Heart left ventricle (tissue), 16 donors: ENCODE results near the gene ZNF512B. TPM values are rescaled to one million over a fixed set of nuclear protein-coding genes. Genes with fewer than 3 reads are reported as not detected.
"Not testable (repeated sequence)": the region's sequence is repeated elsewhere in the genome, so short reads cannot be mapped to it uniquely, and the experiment has no call there.

Experiments used
- ATAC-seq, 4 donors: fragments of 200-7000 bp; cut with Tn5 transposase; one replicate each; pipeline ENCODE4 v1.9.1; 2020 to 2022; ENCODE audit warnings: moderate library complexity in 4 of 4, mild to moderate bottlenecking in 3 of 4, moderate number of reproducible peaks in 1 of 4
- DNase-seq, 5 donors: peaks; one replicate each; pipeline ENCODE4 v3.0.0-alpha.2; 2020
- H3K27ac ChIP-seq, 12 donors: fragments of 200-600 bp; sonication (generic) in 4 of 12; one replicate each; pipeline versions ENCODE4 v1.5.0 to v1.8.0; 2016 to 2022; ENCODE audit warnings: mild to moderate bottlenecking in 2 of 12
- H3K27me3 ChIP-seq, 9 donors: fragments of 200-600 bp; sonication (generic) in 2 of 9; one replicate each; pipeline versions ENCODE4 v1.5.1 to v1.8.0; 2016 to 2022; ENCODE audit warnings: mild to moderate bottlenecking in 3 of 9
- H3K36me3 ChIP-seq, 9 donors: fragments of 200-600 bp; sonication (generic) in 2 of 9; one replicate each; pipeline versions ENCODE4 v1.5.0 to v1.8.0; 2018 to 2022; ENCODE audit warnings: mild to moderate bottlenecking in 2 of 9
- H3K4me1 ChIP-seq, 12 donors: fragments of 200-600 bp; sonication (generic) in 4 of 12; one replicate each; pipeline versions ENCODE4 v1.5.0 to v1.8.0; 2016 to 2022; ENCODE audit warnings: mild to moderate bottlenecking in 3 of 12
- H3K4me3 ChIP-seq, 12 donors: fragments of 200-600 bp; sonication (generic) in 4 of 12; one replicate each; pipeline versions ENCODE4 v1.5.0 to v1.8.0; 2017 to 2022; ENCODE audit warnings: mild to moderate bottlenecking in 9 of 12, moderate library complexity in 4 of 12
- H3K9me3 ChIP-seq, 12 donors: fragments of 200-600 bp; sonication (generic) in 4 of 12; one replicate each; pipeline versions ENCODE4 v1.5.0 to v1.8.0; 2016 to 2022; ENCODE audit warnings: mild to moderate bottlenecking in 1 of 12
- POLR2A ChIP-seq, 2 donors: fragments of 450-650 bp; IDR thresholded peaks; one replicate each; pipeline ENCODE4 v1.6.1; 2017; ENCODE audit warnings: antibody characterized with exemption in 2 of 2, mild to moderate bottlenecking in 2 of 2, moderate library complexity in 2 of 2
- WGBS, 4 donors: extraction: QIAGEN DNeasy Blood & Tissue Kit in 2 of 4; methylation state at CpG; one replicate each; pipeline versions ENCODE4 v1.1.5 to v1.1.7; 2013 to 2018; 5-methylcytosine and 5-hydroxymethylcytosine counted together
- intact Hi-C, 10 donors: fragments of 100-400 bp; cut with DNase I; formaldehyde crosslinking; loops; one replicate each; pipeline versions ENCODE4 v1.11.1 to v1.14.2; 2022
- long read RNA-seq, 3 donors: library from polyadenylated mRNA; unstranded; transcript quantifications; one replicate each; pipeline ENCODE4 v2.0.0, GENCODE V29; 2020 to 2021
- polyA plus RNA-seq, 2 donors: library from polyadenylated mRNA; stranded (reverse); fragments of 200-250 nt; gene quantifications; one replicate each; pipeline ENCODE4 v1.2.3, GENCODE V29; 2013
- total RNA-seq, 9 donors: library from RNA; depleted of rRNA in 2 of 9; stranded (reverse); fragments of >200 nt in 2 of 9; fragmentation: NEBNext Ultra II Directional in 3 of 9; extraction: Animal tissue kit (Norgen Biotek cat#: 25700) in 3 of 9; gene quantifications; one replicate each; pipeline versions ENCODE4 v1.1.0 to v1.2.4, GENCODE V29; 2016 to 2023
- TF ChIP-seq, protein P1 (sequence below), 12 donors: fragments of 200-600 bp; sonication (generic) in 4 of 12; IDR thresholded peaks; one replicate each; pipeline versions ENCODE4 v1.5.0 to v1.8.0; 2018 to 2022; ENCODE audit warnings: antibody characterized with exemption in 12 of 12, mild to moderate bottlenecking in 5 of 12
- donor health status: ischemic (EF 13 %, LVEDD 7.1; RV severe dilation, severe dysfunction).
- donor health status: healthy with polysubstance abuse.
- donor health status: DM: no; HTN: yes; CAD: no.
- donor health status: DM: no; HTN: no; CAD: no.
- donor health status: ischemic (EF 25% LVEDD 6.9; RV normal size, moderate dysfunction).
- donor health status: ischemic (EF 25% LVEDD 5.7; RV mildly dilated, moderate dysfunction).
- donor health status: healthy.
- donor health status: DM: yes; HTN: yes; CAD: no.
- donor health status: ischemic (EF 35%, LVEDD 5.7; RV mildly dilated, moderate dysfunction).
- donor health status: nonischemic (EF 11% LVEDD 7.7; RV severe dilation, severe dysfunction).
- donor health status: DM: yes; HTN: yes; CAD: no.
- donor health status: PGD.
- donor health status: ischemic (EF 29% LVEDD 5.4; RV normal size, mild dysfunction).
- donor health status: nonischemic (EF 23%, LVEDD 6.1; RV moderate dilation, normal function).

ZNF512B gene, protein sequence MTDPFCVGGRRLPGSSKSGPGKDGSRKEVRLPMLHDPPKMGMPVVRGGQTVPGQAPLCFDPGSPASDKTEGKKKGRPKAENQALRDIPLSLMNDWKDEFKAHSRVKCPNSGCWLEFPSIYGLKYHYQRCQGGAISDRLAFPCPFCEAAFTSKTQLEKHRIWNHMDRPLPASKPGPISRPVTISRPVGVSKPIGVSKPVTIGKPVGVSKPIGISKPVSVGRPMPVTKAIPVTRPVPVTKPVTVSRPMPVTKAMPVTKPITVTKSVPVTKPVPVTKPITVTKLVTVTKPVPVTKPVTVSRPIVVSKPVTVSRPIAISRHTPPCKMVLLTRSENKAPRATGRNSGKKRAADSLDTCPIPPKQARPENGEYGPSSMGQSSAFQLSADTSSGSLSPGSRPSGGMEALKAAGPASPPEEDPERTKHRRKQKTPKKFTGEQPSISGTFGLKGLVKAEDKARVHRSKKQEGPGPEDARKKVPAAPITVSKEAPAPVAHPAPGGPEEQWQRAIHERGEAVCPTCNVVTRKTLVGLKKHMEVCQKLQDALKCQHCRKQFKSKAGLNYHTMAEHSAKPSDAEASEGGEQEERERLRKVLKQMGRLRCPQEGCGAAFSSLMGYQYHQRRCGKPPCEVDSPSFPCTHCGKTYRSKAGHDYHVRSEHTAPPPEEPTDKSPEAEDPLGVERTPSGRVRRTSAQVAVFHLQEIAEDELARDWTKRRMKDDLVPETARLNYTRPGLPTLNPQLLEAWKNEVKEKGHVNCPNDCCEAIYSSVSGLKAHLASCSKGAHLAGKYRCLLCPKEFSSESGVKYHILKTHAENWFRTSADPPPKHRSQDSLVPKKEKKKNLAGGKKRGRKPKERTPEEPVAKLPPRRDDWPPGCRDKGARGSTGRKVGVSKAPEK
- total RNA-seq (10 to 100 TPM in 8 of 9 donors, 1 to 10 TPM in 1; 7.3 to 15.9 (median 12.2) TPM), polyA plus RNA-seq (1 to 10 TPM; 7.7 to 9.3 TPM)
- long read RNA-seq, donor 1, partial matches to known transcripts, result 2 of 23 reads
- long read RNA-seq, donor 1, other reads (novel, unspliced or antisense), result 21 of 23 reads
- long read RNA-seq, donor 2, full-length matches to known transcripts, result 1 of 14 reads
- long read RNA-seq, donor 2, partial matches to known transcripts, result 9 of 14 reads
- long read RNA-seq, donor 2, other reads (novel, unspliced or antisense), result 4 of 14 reads
- long read RNA-seq, donor 3, partial matches to known transcripts, result 2 of 10 reads
- long read RNA-seq, donor 3, other reads (novel, unspliced or antisense), result 8 of 10 reads

DNA sequence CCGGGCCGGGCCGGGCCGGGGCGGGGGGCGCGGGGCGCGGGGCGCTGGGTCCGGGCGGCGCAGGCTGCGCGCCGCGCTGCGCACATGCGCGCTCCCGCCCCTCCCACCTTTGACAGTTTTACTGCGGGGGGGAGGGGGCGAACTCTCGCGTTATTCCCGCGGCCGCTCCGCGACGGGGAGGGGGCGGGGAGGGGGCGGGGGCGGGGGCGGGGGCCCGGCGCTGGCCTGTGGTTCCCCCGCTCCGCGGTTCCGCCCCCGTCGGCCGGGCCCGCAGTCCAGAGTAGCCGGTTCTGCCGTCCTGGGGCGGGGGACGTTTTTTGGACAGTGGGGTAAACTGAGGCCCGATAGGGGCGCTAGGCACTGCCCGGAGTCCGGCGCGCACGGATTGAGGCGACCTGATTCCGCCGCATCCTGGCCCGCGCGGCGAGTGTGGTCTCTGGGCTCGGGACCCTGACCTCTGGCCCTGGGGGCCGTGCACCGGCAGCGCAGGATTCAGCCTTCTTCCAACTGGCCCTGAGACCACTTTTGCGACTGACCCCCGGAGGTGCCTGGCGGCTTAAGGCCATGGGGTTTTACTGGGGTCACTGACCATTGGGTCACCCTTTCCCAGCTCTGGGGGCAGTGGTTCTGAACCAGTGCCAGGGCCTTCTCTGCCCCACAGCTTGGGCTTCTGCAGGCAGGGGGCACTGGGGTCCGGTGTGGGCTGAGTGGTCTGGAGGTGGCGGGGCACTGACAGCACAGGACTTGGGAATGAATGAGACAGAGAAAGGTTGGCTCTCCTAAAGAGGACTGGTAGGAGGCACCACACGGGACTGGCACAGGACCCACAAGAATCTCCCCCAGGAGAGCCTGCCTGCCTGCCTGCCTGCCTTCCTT is at the start of gene ZNF512B:
ZNF512B (minus strand) TSS at position 93 of the 876 bp plus-strand sequence. CDS start 1,980 bp downstream, outside the sequence.
- H3K27me3 ChIP-seq, result no peaks in the 10 kb centered on the region
- intact Hi-C loops, result loop anchor here (5.0 to 10.0 kb wide), 10 partner anchors 55 to 473 kb away; partner anchors contain the start of genes PTK6 (in 3 of the 10), DNAJC5 (in 2 of the 10), EEF1A2 (in 1 of the 10) and TNFRSF6B (in 1 of the 10)
- WGBS, 4 donors, result 4 to 29% (median 7%) methylated on average over 7 to 64 of the region's 73 CpGs
- H3K36me3 ChIP-seq, result peaks cover 0 to 16% (median 3%) of the 10 kb centered on the region in 9 donors
- H3K9me3 ChIP-seq, result no peaks in the 10 kb centered on the region
- H3K27ac ChIP-seq, result peak within 1 kb of the TSS in 11 of 12 donors; percentile 29 to 86 (median 70)
- peak within 1 kb of the TSS; percentile 31 to 91 (median 66) for H3K4me3 ChIP-seq
- DNase-seq (peak; percentile 69 to 83 (median 75)), ATAC-seq (peak in 2 of 4 donors; percentile 38 to 44)
- peaks cover 0 to 40% (median 30%) of the 10 kb centered on the region in 12 donors for H3K4me1 ChIP-seq
- TF ChIP-seq, protein P1, sequence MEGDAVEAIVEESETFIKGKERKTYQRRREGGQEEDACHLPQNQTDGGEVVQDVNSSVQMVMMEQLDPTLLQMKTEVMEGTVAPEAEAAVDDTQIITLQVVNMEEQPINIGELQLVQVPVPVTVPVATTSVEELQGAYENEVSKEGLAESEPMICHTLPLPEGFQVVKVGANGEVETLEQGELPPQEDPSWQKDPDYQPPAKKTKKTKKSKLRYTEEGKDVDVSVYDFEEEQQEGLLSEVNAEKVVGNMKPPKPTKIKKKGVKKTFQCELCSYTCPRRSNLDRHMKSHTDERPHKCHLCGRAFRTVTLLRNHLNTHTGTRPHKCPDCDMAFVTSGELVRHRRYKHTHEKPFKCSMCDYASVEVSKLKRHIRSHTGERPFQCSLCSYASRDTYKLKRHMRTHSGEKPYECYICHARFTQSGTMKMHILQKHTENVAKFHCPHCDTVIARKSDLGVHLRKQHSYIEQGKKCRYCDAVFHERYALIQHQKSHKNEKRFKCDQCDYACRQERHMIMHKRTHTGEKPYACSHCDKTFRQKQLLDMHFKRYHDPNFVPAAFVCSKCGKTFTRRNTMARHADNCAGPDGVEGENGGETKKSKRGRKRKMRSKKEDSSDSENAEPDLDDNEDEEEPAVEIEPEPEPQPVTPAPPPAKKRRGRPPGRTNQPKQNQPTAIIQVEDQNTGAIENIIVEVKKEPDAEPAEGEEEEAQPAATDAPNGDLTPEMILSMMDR (IDR thresholded peaks at IDR 0.05), result no peak
- TF ChIP-seq POLR2A (IDR thresholded peaks at IDR 0.05), result peak in 1 of 2 donors; percentile 19

DNA sequence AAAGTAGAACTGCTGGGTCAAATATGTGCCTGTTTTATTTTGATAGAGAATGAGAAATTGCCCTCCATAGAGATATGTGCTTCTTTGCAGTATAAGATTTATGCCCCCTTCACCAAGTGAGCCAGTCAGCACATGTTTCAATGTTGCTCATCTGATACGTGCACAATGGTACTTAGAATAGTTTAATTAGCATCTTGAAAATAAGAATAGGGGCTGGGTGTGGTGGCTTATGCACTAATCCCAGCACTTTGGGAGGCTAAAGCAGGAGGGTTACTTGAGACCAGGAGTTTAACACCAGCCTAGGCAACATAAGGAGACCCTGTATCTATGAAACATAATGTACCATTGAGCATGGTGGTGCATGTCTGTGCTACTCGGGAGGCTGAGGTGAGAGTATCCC is 45.9 kb upstream of the ZNF512B start:
- H3K4me1 ChIP-seq, result peaks cover 0 to 6% (median 0%) of the 10 kb centered on the region in 12 donors
- H3K27ac ChIP-seq, result no peak overlapping the region
- no peaks in the 10 kb centered on the region for H3K9me3 ChIP-seq
- WGBS, 4 donors, result 78 to 83% (median 80%) methylated on average over 2 of the region's 2 CpGs
- intact Hi-C loops, result no loop called here
- ATAC-seq (no peak), DNase-seq (no peak)
- TF ChIP-seq POLR2A (IDR thresholded peaks at IDR 0.05), result no peak
- TF ChIP-seq, protein P1 (IDR thresholded peaks at IDR 0.05), result no peak
- no peaks in the 10 kb centered on the region for H3K27me3 ChIP-seq
- H3K36me3 ChIP-seq, result peaks cover 3 to 90% (median 87%) of the 10 kb centered on the region in 9 donors
- H3K4me3 ChIP-seq, result no peak overlapping the region

DNA sequence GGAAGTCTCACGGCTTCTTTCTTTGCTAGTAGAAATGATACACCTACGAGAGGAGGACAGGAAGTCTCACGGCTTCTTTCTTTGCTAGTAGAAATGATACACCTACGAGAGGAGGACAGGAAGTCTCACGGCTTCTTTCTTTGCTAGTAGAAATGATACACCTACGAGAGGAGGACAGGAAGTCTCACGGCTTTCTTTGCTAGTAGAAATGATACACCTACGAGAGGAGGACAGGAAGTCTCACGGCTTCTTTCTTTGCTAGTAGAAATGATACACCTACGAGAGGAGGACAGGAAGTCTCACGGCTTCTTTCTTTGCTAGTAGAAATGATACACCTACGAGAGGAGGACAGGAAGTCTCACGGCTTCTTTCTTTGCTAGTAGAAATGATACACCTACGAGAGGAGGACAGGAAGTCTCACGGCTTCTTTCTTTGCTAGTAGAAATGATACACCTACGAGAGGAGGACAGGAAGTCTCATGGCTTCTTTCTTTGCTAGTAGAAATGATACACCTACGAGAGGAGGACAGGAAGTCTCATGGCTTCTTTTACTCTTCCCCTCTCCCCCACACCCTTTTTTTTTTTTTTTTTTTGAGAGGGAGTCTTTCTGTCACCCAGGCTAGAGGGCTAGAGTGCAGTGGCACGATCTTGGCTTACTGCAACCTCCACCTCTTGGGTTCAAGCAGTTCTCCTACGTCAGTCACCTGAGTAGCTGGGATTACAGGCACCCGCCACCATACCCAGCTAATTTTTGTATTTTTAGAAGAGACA is 42.8 kb upstream of the ZNF512B start:
- H3K27me3 ChIP-seq, ATAC-seq, intact Hi-C loops, H3K9me3 ChIP-seq, DNase-seq: not testable (repeated sequence)
- peak overlapping the region in 1 of 12 donors; percentile 8 for H3K4me3 ChIP-seq
- peaks cover 0 to 11% (median 0%) of the 10 kb centered on the region in 12 donors for H3K4me1 ChIP-seq
- peak overlapping the region in 1 of 12 donors; percentile 66 for H3K27ac ChIP-seq
- peaks cover 3 to 90% (median 85%) of the 10 kb centered on the region in 9 donors for H3K36me3 ChIP-seq
- WGBS, 4 donors, result 89 to 95% (median 90%) methylated on average over 5 to 12 of the region's 20 CpGs
